ENCODE measurements around the gene TBL3.

GRCh38 chr16:2025251-2025650, 53.4 kb downstream of the TBL3 start:
- TF ChIP-seq, protein P1, sequence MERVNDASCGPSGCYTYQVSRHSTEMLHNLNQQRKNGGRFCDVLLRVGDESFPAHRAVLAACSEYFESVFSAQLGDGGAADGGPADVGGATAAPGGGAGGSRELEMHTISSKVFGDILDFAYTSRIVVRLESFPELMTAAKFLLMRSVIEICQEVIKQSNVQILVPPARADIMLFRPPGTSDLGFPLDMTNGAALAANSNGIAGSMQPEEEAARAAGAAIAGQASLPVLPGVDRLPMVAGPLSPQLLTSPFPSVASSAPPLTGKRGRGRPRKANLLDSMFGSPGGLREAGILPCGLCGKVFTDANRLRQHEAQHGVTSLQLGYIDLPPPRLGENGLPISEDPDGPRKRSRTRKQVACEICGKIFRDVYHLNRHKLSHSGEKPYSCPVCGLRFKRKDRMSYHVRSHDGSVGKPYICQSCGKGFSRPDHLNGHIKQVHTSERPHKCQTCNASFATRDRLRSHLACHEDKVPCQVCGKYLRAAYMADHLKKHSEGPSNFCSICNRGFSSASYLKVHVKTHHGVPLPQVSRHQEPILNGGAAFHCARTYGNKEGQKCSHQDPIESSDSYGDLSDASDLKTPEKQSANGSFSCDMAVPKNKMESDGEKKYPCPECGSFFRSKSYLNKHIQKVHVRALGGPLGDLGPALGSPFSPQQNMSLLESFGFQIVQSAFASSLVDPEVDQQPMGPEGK (CRISPR knock-in tag; IDR thresholded peaks at IDR 0.05; ENCODE audit: borderline replicate concordance): no peak
- no peak for TF ChIP-seq ZNF8 (CRISPR knock-in tag; IDR thresholded peaks at IDR 0.05)
- TF ChIP-seq ARNTL (CRISPR knock-in tag; IDR thresholded peaks at IDR 0.05; ENCODE audit: borderline replicate concordance, low read depth): no peak

Measured in SK-N-SH treated with all-trans-retinoic acid at 6 μM for 48 hours (cell line).